ENCODE data around the gene GRPEL2. TPM values are rescaled to one million over a fixed set of nuclear protein-coding genes. Genes with fewer than 3 reads are reported as not detected.

Gene GRPEL2
- total and polyA plus RNA-seq, 2 experiments from 2014 or later: 20.2 to 62.2 TPM

DNA sequence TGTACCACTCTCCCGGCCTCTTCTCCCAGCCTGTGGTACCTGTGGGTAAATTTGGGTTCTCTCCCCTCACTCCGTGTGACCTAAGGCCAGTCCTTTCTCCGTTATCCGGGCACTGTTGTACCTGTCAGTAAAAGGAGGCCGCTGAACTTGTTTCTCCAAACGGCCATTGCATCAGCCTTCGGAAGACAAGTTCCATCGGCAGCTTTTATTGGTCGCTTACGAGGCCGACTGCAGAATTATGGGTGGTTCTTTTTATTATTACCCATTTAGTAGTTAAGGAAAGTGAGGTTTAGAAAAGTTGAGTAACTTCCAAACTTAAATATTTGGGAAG lies 558 bp downstream of the GRPEL2 start:
- no peak overlapping the region; the same call in 1 of the 2 replicates for H2AFZ ChIP-seq
- H3K27me3 Mint-ChIP-seq (ENCODE audit: insufficient read depth, low read depth, poor library complexity): no peaks in the 10 kb centered on the region
- peak overlapping the region; percentile 94 for H3K4me3 Mint-ChIP-seq

More for the DNA sequence above, 558 bp downstream of the GRPEL2 start:
- Histone ChIP-seq H4K20me1 (replicated peaks; ENCODE audit: insufficient read depth) (peaks cover 26% of the 10 kb centered on the region), H3K4me3 (peak overlapping the region; percentile 82), H3K79me2 (replicated peaks; ENCODE audit: insufficient read depth) (peaks cover 53% of the 10 kb centered on the region), H3K9me2 (ENCODE audit: insufficient read depth) (no peaks in the 10 kb centered on the region), H3F3A (replicated peaks; ENCODE audit: low read depth) (no peaks in the 10 kb centered on the region), H3K4me2 (peak overlapping the region; percentile 97), H3K4me1 (ENCODE audit: insufficient read depth) (no peaks in the 10 kb centered on the region), H3K27ac (ENCODE audit: low read depth) (peak overlapping the region; percentile 94), H3K27me3 (ENCODE audit: insufficient read depth) (no peaks in the 10 kb centered on the region), H3K36me3 (ENCODE audit: insufficient read depth) (peaks cover 35% of the 10 kb centered on the region)
- no peaks in the 10 kb centered on the region for H3K9me3 Mint-ChIP-seq
- DNase-seq (ENCODE audit: low spot score) (peak; percentile 61), ATAC-seq (peak; percentile 38)
- no peak for TF ChIP-seq JUNB (IDR thresholded peaks at IDR 0.05; ENCODE audit: unreplicated experiment)
- TF ChIP-seq ZNF331 (CRISPR knock-in tag; IDR thresholded peaks at IDR 0.05; ENCODE audit: low read depth): no peak
- TF ChIP-seq EZH2phosphoT487 (IDR thresholded peaks at IDR 0.05; ENCODE audit: unreplicated experiment): no peak
- TF ChIP-seq, protein P1, sequence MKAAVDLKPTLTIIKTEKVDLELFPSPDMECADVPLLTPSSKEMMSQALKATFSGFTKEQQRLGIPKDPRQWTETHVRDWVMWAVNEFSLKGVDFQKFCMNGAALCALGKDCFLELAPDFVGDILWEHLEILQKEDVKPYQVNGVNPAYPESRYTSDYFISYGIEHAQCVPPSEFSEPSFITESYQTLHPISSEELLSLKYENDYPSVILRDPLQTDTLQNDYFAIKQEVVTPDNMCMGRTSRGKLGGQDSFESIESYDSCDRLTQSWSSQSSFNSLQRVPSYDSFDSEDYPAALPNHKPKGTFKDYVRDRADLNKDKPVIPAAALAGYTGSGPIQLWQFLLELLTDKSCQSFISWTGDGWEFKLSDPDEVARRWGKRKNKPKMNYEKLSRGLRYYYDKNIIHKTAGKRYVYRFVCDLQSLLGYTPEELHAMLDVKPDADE (IDR thresholded peaks at IDR 0.05): no peak
- no peak for TF ChIP-seq POLR2AphosphoS5 (IDR thresholded peaks at IDR 0.05; ENCODE audit: low read depth)
- no peak for TF ChIP-seq EZH2 (IDR thresholded peaks at IDR 0.05; ENCODE audit: low read depth, unreplicated experiment)
- TF ChIP-seq CREB1 (CRISPR knock-in tag; IDR thresholded peaks at IDR 0.05; ENCODE audit: low read depth): no peak
- TF ChIP-seq STAT1 (IDR thresholded peaks at IDR 0.05; ENCODE audit: unreplicated experiment): no peak
- no peak for TF ChIP-seq ZNF114 (CRISPR knock-in tag; IDR thresholded peaks at IDR 0.05)
- TF ChIP-seq, protein P2, sequence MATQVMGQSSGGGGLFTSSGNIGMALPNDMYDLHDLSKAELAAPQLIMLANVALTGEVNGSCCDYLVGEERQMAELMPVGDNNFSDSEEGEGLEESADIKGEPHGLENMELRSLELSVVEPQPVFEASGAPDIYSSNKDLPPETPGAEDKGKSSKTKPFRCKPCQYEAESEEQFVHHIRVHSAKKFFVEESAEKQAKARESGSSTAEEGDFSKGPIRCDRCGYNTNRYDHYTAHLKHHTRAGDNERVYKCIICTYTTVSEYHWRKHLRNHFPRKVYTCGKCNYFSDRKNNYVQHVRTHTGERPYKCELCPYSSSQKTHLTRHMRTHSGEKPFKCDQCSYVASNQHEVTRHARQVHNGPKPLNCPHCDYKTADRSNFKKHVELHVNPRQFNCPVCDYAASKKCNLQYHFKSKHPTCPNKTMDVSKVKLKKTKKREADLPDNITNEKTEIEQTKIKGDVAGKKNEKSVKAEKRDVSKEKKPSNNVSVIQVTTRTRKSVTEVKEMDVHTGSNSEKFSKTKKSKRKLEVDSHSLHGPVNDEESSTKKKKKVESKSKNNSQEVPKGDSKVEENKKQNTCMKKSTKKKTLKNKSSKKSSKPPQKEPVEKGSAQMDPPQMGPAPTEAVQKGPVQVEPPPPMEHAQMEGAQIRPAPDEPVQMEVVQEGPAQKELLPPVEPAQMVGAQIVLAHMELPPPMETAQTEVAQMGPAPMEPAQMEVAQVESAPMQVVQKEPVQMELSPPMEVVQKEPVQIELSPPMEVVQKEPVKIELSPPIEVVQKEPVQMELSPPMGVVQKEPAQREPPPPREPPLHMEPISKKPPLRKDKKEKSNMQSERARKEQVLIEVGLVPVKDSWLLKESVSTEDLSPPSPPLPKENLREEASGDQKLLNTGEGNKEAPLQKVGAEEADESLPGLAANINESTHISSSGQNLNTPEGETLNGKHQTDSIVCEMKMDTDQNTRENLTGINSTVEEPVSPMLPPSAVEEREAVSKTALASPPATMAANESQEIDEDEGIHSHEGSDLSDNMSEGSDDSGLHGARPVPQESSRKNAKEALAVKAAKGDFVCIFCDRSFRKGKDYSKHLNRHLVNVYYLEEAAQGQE (IDR thresholded peaks at IDR 0.05; ENCODE audit: unreplicated experiment): no peak
- no peak for TF ChIP-seq CTCF (conservative IDR thresholded peaks at IDR 0.05; ENCODE audit: low read depth in 2 of 2)
- TF ChIP-seq NANOG (IDR thresholded peaks at IDR 0.05; ENCODE audit: borderline replicate concordance): no peak
- TF ChIP-seq ZNF462 (CRISPR knock-in tag; IDR thresholded peaks at IDR 0.05): no peak
- H3K4me1 Mint-ChIP-seq: peaks cover 7% of the 10 kb centered on the region; the same call in 2 of the 3 replicates
- peak overlapping the region; percentile 94 for H3K27ac Mint-ChIP-seq
- H3K36me3 Mint-ChIP-seq (ENCODE audit: low read depth): peaks cover 48% of the 10 kb centered on the region
